ENCODE results near the gene HOGA1.
"Not testable (repeated sequence)": the region's sequence is repeated elsewhere in the genome, so short reads cannot be mapped to it uniquely, and the experiment has no call there.

HOGA1 gene

DNA sequence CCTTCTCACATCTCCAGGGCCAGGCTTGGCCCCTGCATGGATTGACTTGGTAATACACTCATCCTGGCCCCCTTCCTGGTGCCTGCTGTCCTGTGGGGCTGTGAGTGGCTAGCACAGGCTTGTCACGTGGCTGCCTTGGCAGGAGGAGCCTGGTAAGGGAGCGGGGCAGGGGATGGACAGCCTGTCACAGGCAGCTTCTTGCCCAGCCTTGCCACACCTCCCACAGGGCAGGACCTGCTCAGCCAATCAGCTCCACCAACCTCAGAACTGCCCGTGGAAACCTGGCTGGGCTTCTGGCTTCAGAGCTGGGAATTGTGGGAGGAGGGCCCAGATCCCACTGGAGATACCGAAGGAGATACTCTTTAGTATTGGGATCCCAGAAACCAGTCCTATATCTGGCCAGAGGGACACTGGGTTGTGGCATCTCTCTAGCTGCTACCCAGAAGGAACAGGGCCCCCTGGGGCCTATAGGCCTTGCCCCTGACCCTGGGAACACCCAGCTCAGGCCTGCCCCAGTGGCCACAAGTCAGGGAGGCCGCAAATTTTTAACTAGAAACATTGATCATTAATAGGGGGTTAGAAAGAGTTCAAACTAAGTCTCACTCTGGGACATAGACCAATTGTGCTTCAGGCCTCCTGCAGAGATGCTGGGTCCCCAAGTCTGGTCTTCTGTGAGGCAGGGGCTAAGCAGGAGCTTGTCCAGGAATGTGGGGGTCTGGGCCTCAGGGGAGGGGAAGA is at the start of gene HOGA1:
TSS of gene HOGA1 (plus strand) at position 330 of the 738 bp plus-strand sequence. CDS start at position 645, 315 bp downstream.
- no peak for DNase-seq (ENCODE audit: low spot score)

DNA sequence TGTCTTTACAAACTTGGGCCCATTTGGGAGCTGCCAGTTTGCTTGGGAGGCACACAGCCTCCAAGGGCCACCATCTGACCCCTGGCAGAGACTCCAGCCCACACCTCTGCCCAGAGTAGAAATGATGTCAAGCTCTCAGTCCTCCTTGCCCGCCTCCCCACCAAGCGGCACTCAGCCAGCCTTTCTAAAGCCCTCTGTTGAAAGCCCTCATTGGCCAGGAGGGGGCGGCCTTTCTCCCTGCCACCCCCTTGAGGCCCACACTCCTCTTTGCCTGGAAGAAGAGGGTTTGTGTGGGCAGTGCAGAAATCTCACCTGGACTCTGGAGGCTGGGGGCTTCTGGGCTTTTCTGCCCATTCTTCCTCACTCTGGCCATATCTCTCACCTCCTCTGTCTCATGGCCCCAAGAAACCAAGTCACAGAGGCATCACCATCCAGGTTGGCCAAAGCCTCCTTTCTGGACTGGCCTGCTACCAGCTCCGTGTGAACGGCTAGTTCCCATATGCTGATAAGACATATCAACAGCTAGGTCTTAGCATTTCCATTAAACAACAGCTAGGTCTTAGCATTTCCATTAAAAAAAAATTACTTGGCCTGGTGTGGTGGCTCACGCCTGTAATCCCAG is 49.3 kb upstream of the HOGA1 start:
- DNase-seq (ENCODE audit: low spot score) = peak; percentile 11

DNA sequence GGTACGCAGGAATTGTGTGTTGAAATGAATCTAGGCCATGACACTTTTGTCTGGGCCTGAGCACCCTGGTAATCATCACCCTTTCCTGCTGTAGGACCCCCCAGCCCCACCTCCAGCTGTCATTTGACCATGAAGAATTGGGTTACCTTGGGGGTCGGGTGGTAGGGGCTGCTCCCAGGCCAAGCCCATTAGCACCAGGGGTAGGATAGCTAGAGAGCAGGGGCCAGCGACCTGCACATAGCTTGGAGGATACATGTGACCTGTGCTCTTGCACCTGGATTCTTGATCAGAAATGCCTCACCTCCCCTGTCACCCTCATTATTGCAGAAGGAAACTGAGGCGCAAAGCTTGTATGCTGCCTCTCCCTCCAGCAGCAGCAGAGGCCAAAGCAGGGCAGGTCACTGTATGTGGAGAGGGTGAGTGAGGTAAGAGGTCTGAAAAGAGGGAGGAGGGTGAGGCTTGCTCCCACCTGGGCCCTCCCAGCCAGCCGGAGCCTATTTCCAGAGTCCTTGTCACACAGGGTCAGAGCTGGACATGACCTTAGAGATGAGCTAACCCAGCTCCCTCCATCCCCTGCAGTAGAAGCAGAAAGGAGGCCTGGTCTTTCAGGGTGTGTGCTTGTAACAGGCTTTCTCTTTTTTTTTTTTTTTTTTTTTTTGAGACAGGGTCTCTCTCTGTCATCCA is 46.9 kb upstream of the HOGA1 start:
- DNase-seq (ENCODE audit: low spot score) = no peak

DNA sequence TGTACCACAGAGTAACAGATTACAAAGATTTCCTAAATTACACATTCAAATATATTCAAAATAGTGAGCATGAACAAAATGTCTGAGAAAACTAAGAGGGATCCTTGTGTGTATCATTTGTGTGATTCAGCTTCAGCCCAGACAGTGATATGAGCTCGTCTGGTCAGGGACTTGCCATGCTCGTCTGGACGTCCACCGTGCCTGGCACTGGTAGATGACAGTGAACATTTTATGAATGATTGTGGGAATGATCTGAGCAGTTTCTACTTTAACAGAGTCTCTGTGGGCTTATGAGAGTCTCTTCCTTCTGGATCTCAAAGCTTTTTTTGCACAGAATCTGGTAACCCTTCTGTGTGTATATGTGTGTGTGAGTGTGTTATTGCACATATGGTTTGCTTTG is 45.8 kb upstream of the HOGA1 start:
- DNase-seq (ENCODE audit: low spot score) = no peak

DNA sequence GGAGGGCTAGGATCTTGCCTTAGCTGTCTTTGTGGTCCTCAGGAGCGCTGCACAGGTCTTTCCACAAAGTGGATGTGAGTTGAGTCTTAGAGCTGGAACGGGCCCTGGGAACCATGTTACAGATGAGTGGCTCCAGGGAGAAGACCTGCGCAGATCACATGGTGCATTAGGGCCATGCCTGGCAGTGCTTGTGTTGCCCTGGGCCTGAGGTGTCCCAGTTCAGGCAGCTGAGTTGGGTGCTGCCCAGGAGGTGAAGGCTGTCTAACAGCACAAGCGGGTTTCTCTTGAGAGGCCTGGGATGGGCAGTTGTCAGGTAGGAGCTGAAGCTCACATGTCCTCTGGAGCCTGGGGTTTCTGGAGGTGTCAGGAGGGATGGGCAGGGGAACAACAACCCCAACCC is 45.4 kb upstream of the HOGA1 start:
- no peak for DNase-seq (ENCODE audit: low spot score)

DNA sequence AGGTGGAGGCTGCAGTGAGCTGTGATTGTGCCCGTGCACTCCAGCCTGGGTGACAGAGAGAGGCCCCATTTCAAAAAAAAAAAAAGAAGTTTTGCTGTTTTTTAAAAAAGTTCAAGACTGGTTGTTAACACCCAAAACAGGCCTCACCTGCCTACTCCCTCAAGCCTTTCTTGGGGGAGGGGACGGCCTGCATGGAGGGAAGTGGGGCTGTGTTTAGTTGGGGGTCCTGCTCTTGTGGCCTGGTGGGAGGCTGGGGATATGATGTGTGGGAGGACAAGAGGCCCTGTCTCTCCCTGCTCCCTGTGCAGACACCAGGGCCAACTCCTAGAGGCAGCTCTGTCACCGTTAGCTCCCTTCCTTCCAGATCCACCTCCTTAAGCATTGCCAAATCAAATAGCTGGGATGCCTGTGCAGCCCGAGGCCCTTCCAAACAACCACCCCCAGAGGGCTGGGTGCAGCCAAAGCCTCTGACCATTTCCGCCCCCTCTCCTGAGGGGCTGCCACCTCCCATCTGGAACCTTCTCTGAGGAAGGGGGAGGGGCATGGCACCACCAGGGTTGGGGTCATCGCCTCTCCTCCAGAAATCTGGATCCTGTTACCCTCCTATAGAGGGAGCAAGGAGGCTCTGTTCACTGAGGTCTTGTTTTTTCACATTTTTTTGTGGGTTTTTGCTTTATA is 44.5 kb upstream of the HOGA1 start:
- DNase-seq (ENCODE audit: low spot score) = no peak

DNA sequence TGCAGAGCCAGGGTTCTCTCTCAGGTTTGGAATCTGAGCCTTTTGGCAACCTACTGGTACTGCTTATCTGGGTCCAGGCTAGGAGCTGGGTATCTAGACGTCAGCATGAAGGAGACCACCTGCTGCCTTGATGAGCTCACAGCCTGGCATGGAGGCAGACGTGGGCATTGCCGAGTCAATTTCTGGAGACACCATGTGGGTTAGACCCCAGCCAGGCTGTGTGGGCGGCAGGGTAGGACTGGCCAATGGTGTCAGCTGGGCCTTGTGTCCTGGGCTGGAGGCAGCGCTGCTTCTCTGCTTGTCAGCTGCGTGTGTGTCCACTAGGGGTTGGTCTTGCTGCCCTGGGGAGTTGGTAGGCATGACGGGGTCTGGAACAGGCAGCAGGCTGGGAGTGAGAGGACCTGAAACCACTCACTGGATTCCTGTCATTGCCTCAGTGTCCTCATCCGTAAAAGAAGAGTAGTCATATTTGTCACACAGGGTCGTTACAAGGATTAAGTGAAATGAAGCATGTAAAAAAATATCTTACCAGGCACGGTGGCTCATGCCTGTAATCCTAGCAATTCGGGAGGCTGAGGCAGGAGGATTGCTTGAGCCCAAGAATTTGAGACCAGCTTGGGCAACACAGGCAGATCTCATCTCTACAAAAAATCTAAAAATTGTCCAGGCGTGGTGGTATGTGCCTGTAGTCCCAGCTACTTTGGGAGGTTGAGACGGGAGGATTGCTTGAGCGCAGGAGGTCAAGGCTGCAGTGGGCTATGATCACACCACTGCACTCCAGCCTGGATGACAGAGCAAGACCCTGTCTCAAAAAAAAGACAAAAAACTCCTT is 43.3 kb upstream of the HOGA1 start:
- DNase-seq (ENCODE audit: low spot score) = no peak

DNA sequence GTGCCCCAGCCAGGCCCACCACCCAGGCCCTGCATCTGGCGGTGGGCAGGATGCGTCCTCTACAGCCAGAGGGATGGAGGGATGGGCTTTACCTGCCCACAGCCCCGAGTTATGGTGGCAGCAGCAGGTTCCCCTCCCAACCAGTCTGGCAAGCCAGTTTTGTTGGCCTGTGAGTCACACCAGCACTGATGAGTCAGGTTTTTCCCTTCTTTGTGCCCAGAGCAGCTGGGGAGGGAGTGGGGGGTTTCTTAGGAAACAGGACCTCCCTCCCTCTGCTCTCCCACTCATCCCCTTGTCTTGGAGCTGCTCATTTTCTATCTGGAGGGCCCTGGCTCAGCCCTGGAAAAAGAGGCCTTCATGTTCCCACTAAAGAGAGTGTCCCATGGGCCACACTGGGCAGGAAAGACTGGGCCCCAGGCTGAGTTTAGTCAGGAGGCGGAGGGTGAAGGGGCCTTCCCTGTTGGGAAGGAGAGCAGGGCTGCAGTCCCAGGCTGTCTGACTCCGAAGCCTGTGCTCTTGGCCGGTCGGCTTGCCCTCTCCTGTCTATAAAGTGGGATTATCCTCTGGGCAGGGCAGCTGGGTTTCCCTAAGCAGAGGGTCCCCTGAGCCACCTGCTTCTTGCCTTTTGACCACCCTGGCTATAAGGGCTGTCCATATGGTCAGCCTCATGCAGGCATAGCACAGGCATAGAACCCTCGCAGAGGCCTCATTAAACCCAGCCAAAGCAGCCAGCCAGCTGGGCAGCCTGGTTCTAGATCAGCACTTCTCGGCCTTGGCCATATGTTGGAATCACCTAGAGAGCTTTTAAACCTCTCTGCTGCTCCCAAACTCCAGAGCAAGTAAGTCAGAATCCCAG is 41.8 kb upstream of the HOGA1 start:
- no peak for DNase-seq (ENCODE audit: low spot score)

DNA sequence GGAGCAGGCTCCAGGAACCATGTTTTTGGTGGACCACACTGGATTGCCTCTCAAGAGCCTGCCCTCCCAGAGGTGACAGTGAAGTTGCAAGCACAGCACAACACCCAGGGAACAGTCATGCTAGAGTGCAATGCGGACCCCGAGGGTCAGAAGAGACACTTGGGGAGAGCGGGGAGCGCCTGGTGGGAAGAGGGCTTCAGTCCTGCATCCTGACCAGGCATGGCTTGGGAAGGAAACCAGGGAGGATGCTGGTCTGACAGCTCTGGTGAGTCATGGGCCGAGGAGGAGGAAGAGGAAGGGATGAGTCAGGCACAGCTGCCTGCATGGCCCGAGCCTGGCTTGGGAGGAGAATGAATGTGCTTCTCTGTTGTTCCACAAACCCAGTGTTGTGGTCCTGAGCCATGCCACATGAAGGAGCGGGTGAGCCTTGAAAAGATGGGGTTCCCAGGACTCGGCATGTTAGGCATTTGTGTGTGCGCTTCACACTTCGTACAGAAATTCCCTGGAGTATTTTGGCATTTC is 41.1 kb upstream of the HOGA1 start:
- peak; percentile 20 for DNase-seq (ENCODE audit: low spot score)

DNA sequence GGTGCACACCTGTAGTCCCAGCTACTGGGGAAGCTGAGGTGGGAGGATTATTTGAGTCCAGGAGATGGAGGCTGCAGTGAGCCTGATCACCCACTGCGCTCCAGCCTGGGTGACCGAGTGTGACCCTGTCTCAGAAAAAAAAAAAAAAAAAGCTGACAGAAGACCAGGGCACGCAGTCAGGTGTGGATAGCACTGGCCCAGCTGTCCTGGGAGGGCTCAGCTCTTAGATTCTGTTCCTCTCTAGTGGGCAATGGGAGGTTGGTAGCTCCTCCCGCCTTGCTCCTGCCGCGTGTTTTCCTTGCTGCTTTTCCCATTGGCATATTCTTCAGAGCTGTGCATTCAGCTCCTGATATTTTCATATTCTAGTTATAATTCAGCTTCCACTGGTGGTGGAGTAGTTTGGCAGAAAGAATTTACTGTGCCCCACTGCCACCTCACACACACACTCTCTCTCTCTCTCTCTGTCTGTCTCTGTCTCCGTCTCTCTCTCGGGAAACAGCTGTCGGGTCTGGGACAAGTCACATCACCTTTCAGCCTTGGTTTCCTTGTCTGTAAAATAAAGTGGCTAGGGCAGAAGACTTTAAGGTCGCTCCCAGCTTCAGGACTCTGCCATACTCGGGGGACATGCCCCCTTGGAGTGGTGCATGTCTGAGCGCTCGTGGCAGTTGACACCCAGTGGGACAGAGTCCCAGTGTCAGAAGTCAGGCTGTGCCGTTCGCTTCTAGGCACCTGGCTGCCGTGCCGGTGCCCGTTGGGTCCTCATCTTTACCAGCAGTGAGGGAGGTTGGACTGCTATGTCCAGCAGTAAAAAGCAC is 37.5 kb upstream of the HOGA1 start:
- DNase-seq (ENCODE audit: low spot score) = no peak

DNA sequence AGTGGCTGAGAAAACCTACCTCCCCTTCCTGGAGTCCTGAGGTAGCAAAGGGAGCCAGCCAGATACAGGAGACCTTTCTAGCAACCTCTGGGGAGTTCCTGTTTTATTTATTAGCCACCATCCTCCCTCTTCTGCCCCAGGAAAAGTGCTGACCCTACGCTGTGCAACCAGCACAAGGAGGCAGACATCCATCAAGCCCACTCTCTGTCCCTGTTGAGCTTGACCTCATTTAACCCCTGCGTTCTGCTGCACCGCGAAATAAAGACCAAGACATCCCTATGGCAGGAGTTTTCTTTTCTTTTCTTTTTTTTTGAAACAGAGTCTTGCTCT is 37.0 kb upstream of the HOGA1 start:
- DNase-seq (ENCODE audit: low spot score) = no peak

DNA sequence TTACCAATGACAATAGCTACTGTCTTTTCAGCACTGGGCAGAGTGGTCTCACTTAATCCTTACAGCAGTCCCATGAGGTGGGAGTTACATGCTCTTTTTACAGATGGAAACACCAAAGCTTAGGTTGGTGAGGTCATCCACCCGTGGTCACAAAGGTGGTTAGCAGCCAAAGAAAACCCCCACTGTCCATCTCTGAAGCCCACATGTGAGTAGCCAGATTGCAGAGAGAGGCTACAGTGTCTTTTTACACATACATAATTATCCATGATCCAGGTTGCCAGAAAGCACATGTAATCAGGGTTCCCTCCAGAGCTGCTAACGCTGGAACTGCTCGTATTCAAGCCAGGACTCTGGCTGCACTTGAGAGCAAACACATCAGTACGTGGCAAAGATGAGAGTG is 36.2 kb upstream of the HOGA1 start:
- no peak for DNase-seq (ENCODE audit: low spot score)

DNA sequence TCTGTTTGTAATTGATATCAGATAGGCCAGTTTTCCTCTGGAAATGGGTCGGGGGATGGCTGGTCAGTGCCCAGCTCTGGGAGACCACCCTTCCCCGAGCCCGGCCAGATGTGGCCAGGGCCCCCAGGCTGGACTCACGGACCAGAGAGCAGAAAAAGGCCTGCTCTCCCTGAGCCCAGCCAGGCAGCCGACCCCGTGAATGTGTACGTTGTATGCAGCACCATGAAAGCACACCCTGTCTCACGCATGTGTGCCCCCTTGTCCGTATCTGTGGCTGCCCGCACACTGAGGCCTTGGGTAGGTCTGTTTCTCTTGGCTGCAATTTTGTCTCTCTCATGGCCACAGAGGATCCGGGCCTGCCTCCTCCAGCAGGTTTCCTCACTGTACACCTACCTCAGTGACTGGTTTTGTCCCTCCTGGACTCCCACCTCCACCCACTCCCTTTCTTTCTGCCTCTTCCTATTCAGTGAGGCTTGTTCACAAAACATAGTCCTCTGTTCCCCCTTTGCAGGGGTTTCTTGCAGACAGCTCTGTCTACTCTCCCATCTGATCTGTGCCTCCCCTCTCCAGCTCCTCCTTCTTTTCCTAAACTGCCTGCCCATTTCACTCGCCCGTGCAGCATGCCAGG is 35.2 kb upstream of the HOGA1 start:
- DNase-seq (ENCODE audit: low spot score) = no peak

DNA sequence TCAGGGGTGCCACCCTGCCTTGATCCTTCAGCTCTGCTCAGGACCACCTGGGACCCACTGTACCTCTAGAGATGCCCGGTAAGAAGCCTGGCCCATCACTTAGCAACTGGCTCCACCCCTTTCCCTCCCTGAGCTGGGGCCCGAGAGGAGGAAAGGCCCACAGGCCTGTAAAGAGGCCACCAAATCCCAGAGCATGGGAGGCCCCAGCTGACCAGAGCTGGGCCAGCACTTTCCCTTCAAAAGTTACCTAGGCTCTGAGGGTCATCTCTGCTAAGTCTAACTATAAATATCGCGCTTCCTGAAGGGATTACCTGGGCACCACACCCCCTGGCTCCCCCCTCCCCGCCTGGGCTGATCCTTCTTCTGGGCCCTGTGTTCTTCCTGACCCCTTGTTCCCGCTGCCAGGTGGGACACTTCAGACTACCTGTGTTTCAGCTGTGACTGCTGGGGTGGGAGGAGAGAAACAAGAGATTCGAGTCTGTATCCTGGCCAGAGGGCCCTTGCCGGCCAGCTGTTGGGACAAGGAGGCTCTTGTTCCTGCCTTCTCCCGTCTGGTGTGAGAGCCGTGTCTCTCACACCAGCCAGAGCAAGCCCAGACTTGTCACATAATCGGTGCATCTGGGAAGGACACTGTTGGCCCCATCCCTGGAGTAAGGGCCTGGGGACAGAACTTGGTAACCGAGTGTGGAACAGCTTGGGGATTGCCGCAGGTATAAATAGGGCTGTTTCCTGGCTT is 34.4 kb upstream of the HOGA1 start:
- no peak for DNase-seq (ENCODE audit: low spot score)

DNA sequence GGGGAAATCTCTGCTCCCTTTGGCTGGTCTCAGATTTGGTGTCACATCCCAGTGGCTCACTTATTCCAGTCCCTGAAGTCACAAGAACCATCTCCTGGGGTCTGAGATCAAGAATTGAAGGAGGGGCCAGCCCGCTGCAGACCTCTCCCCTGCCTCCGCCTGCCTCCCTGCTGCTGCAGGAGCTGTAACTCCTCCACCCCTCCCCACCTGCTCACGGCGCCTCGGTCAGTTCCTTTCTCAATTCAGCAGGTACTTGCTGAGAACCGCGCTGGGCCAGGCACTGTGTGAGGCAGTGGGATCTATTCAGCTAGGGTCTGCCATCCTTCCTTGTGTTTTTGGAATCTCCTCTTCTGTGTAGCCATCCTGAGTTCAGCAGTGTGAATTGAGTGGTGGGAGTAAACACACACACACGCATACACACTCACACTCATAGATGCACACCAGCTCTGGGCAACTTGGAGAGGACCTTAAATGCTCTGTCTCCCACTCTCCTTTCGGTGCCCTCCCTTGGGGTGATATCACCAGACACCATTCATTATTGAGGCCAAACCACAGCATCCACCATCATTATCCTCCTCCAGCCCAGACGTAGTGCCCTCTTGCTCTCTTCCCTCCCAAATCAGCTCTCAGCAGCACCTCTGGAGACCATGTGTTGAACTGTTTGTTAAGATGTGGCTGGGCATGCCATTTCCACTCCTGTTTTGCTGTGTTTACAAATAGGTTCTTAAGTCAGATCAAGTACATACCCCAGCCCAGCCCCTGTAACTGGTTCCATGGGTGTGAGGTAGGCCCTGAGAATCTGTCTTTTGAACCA is 33.6 kb upstream of the HOGA1 start:
- DNase-seq (ENCODE audit: low spot score) = no peak

DNA sequence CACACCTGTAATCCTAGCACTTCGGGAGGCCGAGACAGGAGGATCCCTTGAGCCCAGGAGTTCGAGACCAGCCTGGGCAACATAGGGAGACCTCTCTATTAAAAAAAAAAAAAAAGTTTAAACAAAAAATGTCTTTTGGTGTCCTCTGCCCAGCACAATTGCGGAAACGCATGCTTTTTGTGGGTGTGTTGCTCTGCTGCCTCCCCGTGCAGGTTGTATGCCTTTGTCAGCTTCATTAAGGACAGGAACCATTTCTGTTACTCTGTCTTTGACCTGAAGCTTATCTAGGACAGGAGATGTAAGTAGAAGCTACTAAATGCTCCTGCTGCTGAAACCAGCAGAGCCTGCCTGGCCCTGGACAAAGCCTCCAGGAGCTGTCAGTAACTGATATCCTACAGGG is 32.9 kb upstream of the HOGA1 start:
- no peak for DNase-seq (ENCODE audit: low spot score)

DNA sequence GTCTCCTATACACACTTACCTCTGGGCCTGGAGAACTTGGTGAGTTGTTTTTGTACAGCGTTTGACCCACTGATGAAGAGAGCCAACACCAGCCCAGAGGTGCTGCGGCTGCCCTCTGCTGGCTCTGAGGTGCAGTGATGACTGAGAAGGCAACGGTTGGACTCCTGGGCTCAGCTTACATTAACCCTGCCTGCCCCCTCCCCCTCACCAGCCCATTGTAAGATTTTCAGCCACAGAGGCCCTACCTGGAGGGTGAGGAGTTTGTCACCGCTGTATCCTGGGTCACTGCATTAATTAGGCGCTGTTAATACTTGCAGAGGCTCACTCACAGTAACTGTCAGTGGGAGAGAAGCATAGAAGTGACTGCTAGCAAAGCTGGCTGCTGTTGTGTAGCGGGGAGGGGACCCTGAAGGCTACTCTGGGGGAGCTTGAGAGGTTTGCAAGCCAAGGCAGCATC is 30.6 kb upstream of the HOGA1 start:
- DNase-seq (ENCODE audit: low spot score) = peak; percentile 60

DNA sequence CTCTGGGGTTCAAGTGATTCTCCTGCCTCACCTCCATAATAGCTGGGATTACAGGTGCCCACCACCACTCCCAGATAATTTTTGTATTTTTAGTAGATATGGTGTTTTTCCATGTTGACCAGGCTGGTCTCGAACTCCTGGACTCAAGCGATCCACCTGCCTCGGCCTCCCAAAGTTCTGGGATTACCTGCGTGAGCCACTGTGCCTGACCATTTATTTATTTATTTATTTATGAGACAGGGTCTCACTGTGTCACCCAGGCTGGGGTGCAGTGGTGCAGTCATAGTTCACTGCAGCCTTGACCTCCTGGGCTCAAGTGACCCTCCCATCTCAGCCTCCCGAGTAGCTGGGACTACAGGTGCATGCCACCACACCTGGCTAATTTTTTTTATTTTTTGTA is 29.9 kb upstream of the HOGA1 start:
- not testable (repeated sequence) for DNase-seq (ENCODE audit: low spot score)
